Renal cortical epithelial cell (primary cell): ENCODE results near the gene HOXC10. TPM values are rescaled to one million over a fixed set of nuclear protein-coding genes. Genes with fewer than 3 reads are reported as not detected.
A peak's percentile ranks its signal among the peaks of the same experiment; 100 is the strongest.

Experiments used
- DNase-seq: peaks from one replicate; pipeline ENCODE4 v3.0.0-alpha.2; 2011; ENCODE audit warnings: low read depth
- total RNA-seq: library from RNA; depleted of rRNA; stranded (reverse); fragments of >200 nt; gene quantifications from 2 replicates; pipeline ENCODE4 v1.2.3, GENCODE V29; 2014

HOXC10 gene
- total RNA-seq = 1.6 and 15.3 TPM in 2 replicates

- peak; percentile 95 for DNase-seq
Observed at GRCh38 chr12:53984901-53985691, at the start of gene HOXC10. Gene HOXC10, plus strand, starts transcription at chr12:53985146. Its CDS starts 114 bp downstream, at chr12:53985260.

- DNase-seq = no peak
Observed at GRCh38 chr12:53935383-53936341, 49.3 kb upstream of the HOXC10 start.

GRCh38 chr12:53937099-53937498 lies 47.8 kb upstream of the HOXC10 start:
- DNase-seq = no peak

GRCh38 chr12:53937596-53938325 lies 47.2 kb upstream of the HOXC10 start:
- DNase-seq = no peak

GRCh38 chr12:53938326-53939140 lies 46.4 kb upstream of the HOXC10 start, which contains the start of gene HOXC13:
Gene HOXC13, plus strand, starts transcription at chr12:53938831. Its CDS starts 76 bp downstream, at chr12:53938907.
- DNase-seq = peak; percentile 56

GRCh38 chr12:53939141-53940108 lies 45.5 kb upstream of the HOXC10 start:
- DNase-seq = no peak

- no peak for DNase-seq
Observed at GRCh38 chr12:53940443-53941014, 44.4 kb upstream of the HOXC10 start.

GRCh38 chr12:53941187-53941586 lies 43.8 kb upstream of the HOXC10 start:
- DNase-seq = no peak

GRCh38 chr12:53941750-53942149 lies 43.2 kb upstream of the HOXC10 start:
- no peak for DNase-seq

- DNase-seq = no peak
Observed at GRCh38 chr12:53942467-53942997, 42.4 kb upstream of the HOXC10 start.

GRCh38 chr12:53944209-53944608 lies 40.7 kb upstream of the HOXC10 start:
- no peak for DNase-seq

GRCh38 chr12:53944907-53945847 lies 39.8 kb upstream of the HOXC10 start:
- no peak for DNase-seq

- no peak for DNase-seq
Observed at GRCh38 chr12:53947743-53948142, 37.2 kb upstream of the HOXC10 start.

GRCh38 chr12:53948650-53949593 lies 36.0 kb upstream of the HOXC10 start:
- no peak for DNase-seq

GRCh38 chr12:53949631-53950436 lies 35.1 kb upstream of the HOXC10 start:
- no peak for DNase-seq

- no peak for DNase-seq
Observed at GRCh38 chr12:53950437-53950773, 34.5 kb upstream of the HOXC10 start.
